B cell (primary cell): ENCODE data around the gene CHD2. TPM values are rescaled to one million over a fixed set of nuclear protein-coding genes. Genes with fewer than 3 reads are reported as not detected.

ENCODE experiments used
- ATAC-seq: fragments of 200-7000 bp; cut with Tn5 transposase; one replicate; pipeline ENCODE4 v1.10.0; 2021; ENCODE audit warnings: low read depth, mild to moderate bottlenecking, moderate number of reproducible peaks, moderate library complexity
- CTCF ChIA-PET: fragments of 350-600 bp; sonication (Branson Sonifier 250); formaldehyde crosslinking; loops from one replicate; lab custom pipeline; 2021; ENCODE audit warnings: antibody characterized with exemption, inconsistent platforms; lab: Charles Lee
- POLR2A ChIA-PET: fragments of 350-600 bp; sonication (Branson Sonifier 250); formaldehyde crosslinking; loops from one replicate; lab custom pipeline; 2021; ENCODE audit warnings: antibody characterized with exemption; lab: Charles Lee
- DNase-seq: peaks from one replicate; pipeline ENCODE4 v3.0.0; 2013
- H2AFZ ChIP-seq: 2 replicates; pipeline ENCODE4 v1.6.1; 2012; ENCODE audit warnings: mild to moderate bottlenecking, low read depth, low read length; ENCODE audit not compliant: insufficient read depth, poor library complexity, severe bottlenecking
- H3K27ac ChIP-seq, 2 donors: 1 replicate in 1 of 2; 2 replicates in 1 of 2; pipeline ENCODE4 v1.5.1; 2012 to 2013; ENCODE audit warnings: low read length in 2 of 2, mild to moderate bottlenecking in 2 of 2, moderate library complexity in 1 of 2
- H3K27me3 ChIP-seq, 4 experiments: fragments of 200-600 bp in 1 of 4; sonication (generic) in 1 of 4; replicated peaks in 1 of 4; 1 replicate in 2 of 4; 2 replicates in 2 of 4; pipeline versions ENCODE4 v1.6.1 to v1.7.0; 2013 to 2016; ENCODE audit warnings: low read length in 3 of 4, mild to moderate bottlenecking in 2 of 4, mixed read lengths in 1 of 4, moderate library complexity in 1 of 4; ENCODE audit not compliant: insufficient read depth in 4 of 4, control insufficient read depth in 3 of 4; ENCODE audit errors: control extremely low read depth in 1 of 4
- H3K36me3 ChIP-seq, 2 experiments: replicated peaks in 1 of 2; 1 replicate in 1 of 2; 2 replicates in 1 of 2; pipeline versions ENCODE4 v1.6.1 to v1.7.1; 2013; ENCODE audit warnings: low read length in 1 of 2; ENCODE audit not compliant: insufficient read depth in 2 of 2, control insufficient read depth in 1 of 2; ENCODE audit errors: control extremely low read depth in 1 of 2, extremely low read depth in 1 of 2
- H3K4me1 ChIP-seq, 2 donors: fragments of 200-600 bp in 1 of 2; sonication (generic) in 1 of 2; 1 replicate in 1 of 2; 2 replicates in 1 of 2; pipeline versions ENCODE4 v1.5.1 to v1.6.1; 2013 to 2017; ENCODE audit warnings: low read length in 2 of 2; ENCODE audit not compliant: control insufficient read depth in 2 of 2, insufficient read depth in 2 of 2
- H3K4me2 ChIP-seq: replicated peaks from 2 replicates; pipeline ENCODE3; 2012; ENCODE audit warnings: mild to moderate bottlenecking, low read depth, low read length; ENCODE audit not compliant: poor library complexity, severe bottlenecking
- H3K4me3 ChIP-seq, 5 experiments: fragments of 200-600 bp in 1 of 5; sonication (generic) in 1 of 5; 1 replicate in 3 of 5; 2 replicates in 2 of 5; pipeline versions ENCODE4 v1.5.1 to v1.7.0; 2011 to 2016; ENCODE audit warnings: low read length in 4 of 5, mild to moderate bottlenecking in 4 of 5, low read depth in 2 of 5, control low read depth in 1 of 5, moderate library complexity in 1 of 5; ENCODE audit not compliant: insufficient read depth in 1 of 5; ENCODE audit errors: control extremely low read depth in 1 of 5, extremely low read depth in 1 of 5
- H3K79me2 ChIP-seq: fragments of 200-600 bp; sonication (generic); one replicate; pipeline ENCODE4 v1.6.0; 2016; ENCODE audit warnings: low read length; ENCODE audit not compliant: control insufficient read depth, insufficient read depth
- H3K9ac ChIP-seq: fragments of 200-600 bp; sonication (generic); 2 replicates; pipeline ENCODE4 v1.6.1; 2017; ENCODE audit warnings: mild to moderate bottlenecking, low read length, moderate library complexity
- H3K9me3 ChIP-seq, 3 donors: one replicate each; pipeline versions ENCODE4 v1.6.1 to v1.7.1; 2013; ENCODE audit warnings: low read length in 2 of 3; ENCODE audit not compliant: control insufficient read depth in 2 of 3, insufficient read depth in 1 of 3; ENCODE audit errors: control extremely low read depth in 1 of 3
- H4K20me1 ChIP-seq: 2 replicates; pipeline ENCODE4 v1.6.0; 2012; ENCODE audit warnings: mild to moderate bottlenecking, low read length; ENCODE audit not compliant: insufficient read depth, control insufficient read depth, poor library complexity, severe bottlenecking
- H3K27ac Mint-ChIP-seq: one replicate; pipeline ENCODE4 v1.8.0; 2021; ENCODE audit warnings: mixed read lengths
- H3K27me3 Mint-ChIP-seq: one replicate; pipeline ENCODE4 v1.8.0; 2021; ENCODE audit warnings: mixed read lengths
- H3K4me1 Mint-ChIP-seq: one replicate; pipeline ENCODE4 v1.8.0; 2021; ENCODE audit warnings: mixed read lengths
- H3K4me3 Mint-ChIP-seq: one replicate; pipeline ENCODE4 v1.8.0; 2021; ENCODE audit warnings: mixed read lengths
- H3K9me3 Mint-ChIP-seq: one replicate; pipeline ENCODE4 v1.8.0; 2022; ENCODE audit warnings: mixed read lengths; ENCODE audit not compliant: insufficient read depth
- EZH2 ChIP-seq: IDR thresholded peaks from 2 replicates; pipeline ENCODE4 v1.6.1; 2012; ENCODE audit warnings: borderline replicate concordance, low read depth, mild to moderate bottlenecking, moderate library complexity, low read length; ENCODE audit not compliant: insufficient read depth, poor library complexity, severe bottlenecking
- WGBS: methylation state at CpG from one replicate; pipeline ENCODE4 v1.1.5; 2013; ENCODE audit warnings: missing lambda C conversion rate; ENCODE audit not compliant: insufficient coverage; 5-methylcytosine and 5-hydroxymethylcytosine counted together
- intact Hi-C: fragments of 100-400 bp; cut with micrococcal nuclease; formaldehyde crosslinking; loops from one replicate; pipeline ENCODE4 v1.10.0; 2022
- polyA plus RNA-seq: library from polyadenylated mRNA; depleted of rRNA; stranded (reverse); fragments of >200 nt; gene quantifications from 2 replicates; pipeline ENCODE4 v1.2.3, GENCODE V29; 2012
- total RNA-seq, 2 donors: library from RNA; stranded (reverse); fragments of 120-200 nt in 1 of 2; gene quantifications; 1 replicate in 1 of 2; 2 replicates in 1 of 2; pipeline versions ENCODE4 v1.2.3 to v1.2.4, GENCODE V29; 2013 to 2022
- TF ChIP-seq, protein P1 (sequence below): fragments of 200-600 bp; IDR thresholded peaks from one replicate; pipeline ENCODE4 v1.8.0; 2022; ENCODE audit warnings: antibody characterized with exemption, mild to moderate bottlenecking

CHD2 gene
- total and polyA plus RNA-seq, 2 donors (not counting 1 experiment from before 2014, with no cell fraction given), result 86.9 to 353 TPM

- intact Hi-C loops, result no loop called here
- H3K36me3 ChIP-seq, result no peaks in the 10 kb centered on the region
- peaks cover 16% of the 10 kb centered on the region for H3K4me1 Mint-ChIP-seq
- DNase-seq, result no peak
- H3K4me3 Mint-ChIP-seq, result no peak overlapping the region
- no peaks in the 10 kb centered on the region for H3K9me3 ChIP-seq
- no peak overlapping the region for H3K9ac ChIP-seq
- no peak overlapping the region for H2AFZ ChIP-seq
- POLR2A ChIA-PET, result no interaction called here
- peaks cover 14 to 26% of the 10 kb centered on the region in 2 donors for H3K4me1 ChIP-seq
- no peaks in the 10 kb centered on the region for H3K27me3 Mint-ChIP-seq
- no peak for TF ChIP-seq EZH2
- TF ChIP-seq, protein P1, sequence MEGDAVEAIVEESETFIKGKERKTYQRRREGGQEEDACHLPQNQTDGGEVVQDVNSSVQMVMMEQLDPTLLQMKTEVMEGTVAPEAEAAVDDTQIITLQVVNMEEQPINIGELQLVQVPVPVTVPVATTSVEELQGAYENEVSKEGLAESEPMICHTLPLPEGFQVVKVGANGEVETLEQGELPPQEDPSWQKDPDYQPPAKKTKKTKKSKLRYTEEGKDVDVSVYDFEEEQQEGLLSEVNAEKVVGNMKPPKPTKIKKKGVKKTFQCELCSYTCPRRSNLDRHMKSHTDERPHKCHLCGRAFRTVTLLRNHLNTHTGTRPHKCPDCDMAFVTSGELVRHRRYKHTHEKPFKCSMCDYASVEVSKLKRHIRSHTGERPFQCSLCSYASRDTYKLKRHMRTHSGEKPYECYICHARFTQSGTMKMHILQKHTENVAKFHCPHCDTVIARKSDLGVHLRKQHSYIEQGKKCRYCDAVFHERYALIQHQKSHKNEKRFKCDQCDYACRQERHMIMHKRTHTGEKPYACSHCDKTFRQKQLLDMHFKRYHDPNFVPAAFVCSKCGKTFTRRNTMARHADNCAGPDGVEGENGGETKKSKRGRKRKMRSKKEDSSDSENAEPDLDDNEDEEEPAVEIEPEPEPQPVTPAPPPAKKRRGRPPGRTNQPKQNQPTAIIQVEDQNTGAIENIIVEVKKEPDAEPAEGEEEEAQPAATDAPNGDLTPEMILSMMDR, result no peak
- 100% methylated on average over 3 of the region's 5 CpGs for WGBS
- H3K27ac Mint-ChIP-seq, result no peak overlapping the region
- peaks cover 8% of the 10 kb centered on the region for H3K79me2 ChIP-seq
- no peaks in the 10 kb centered on the region for H4K20me1 ChIP-seq
- no peak overlapping the region for H3K4me2 ChIP-seq
- no peak overlapping the region for H3K27ac ChIP-seq
- no peaks in the 10 kb centered on the region for H3K9me3 Mint-ChIP-seq
- no peaks in the 10 kb centered on the region for H3K27me3 ChIP-seq
- CTCF ChIA-PET, result interaction anchor here (0.6 to 1.6 kb wide), 2 partner anchors 23 to 82 kb away, joined by 3 to 4 read pairs; partner anchors contain the start of gene CHD2
- H3K4me3 ChIP-seq, result no peak overlapping the region
- no peak for ATAC-seq
Measured at GRCh38 chr15:92877000-92877399, 23.1 kb upstream of the CHD2 start.

DNA sequence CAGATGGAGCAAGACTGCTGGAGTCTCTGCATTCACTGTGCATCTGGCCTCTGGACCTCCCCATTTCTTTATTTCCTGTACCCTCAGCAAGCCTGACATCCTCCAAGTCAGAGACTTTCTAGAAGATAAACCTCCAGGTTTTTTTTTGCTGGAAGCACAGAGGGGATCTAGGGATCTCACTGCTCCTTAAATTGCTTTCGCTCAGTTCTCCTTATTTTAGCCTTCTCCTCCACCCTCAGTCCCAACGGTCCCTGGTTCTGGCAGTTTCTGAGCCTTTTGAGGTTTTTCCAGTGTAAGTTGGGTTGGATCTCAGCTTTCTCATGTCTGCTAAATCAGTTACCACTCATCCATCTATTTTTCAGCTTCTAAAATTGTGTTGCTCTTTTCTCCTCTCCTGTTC is 22.7 kb upstream of the CHD2 start:
- intact Hi-C loops, result no loop called here
- no peak for TF ChIP-seq EZH2
- TF ChIP-seq, protein P1, result no peak
- no peak for DNase-seq
- CTCF ChIA-PET, result interaction anchor here (1.6 kb wide), 1 partner anchor 23 kb away, joined by 4 read pairs; the partner anchor contains the start of gene CHD2
- Histone ChIP-seq H3K79me2 (peaks cover 8% of the 10 kb centered on the region), H3K4me1 (peaks cover 14 to 28% of the 10 kb centered on the region in 2 donors), H3K9me3 (no peaks in the 10 kb centered on the region), H3K9ac (no peak overlapping the region), H3K4me2 (no peak overlapping the region), H2AFZ (no peak overlapping the region), H4K20me1 (no peaks in the 10 kb centered on the region), H3K27me3 (no peaks in the 10 kb centered on the region), H3K36me3 (no peaks in the 10 kb centered on the region), H3K27ac (no peak overlapping the region), H3K4me3 (no peak overlapping the region)
- no peaks in the 10 kb centered on the region for H3K27me3 Mint-ChIP-seq
- H3K4me1 Mint-ChIP-seq, result peaks cover 20% of the 10 kb centered on the region
- ATAC-seq, result no peak
- POLR2A ChIA-PET, result interaction anchor here (1.2 to 1.9 kb wide), 2 partner anchors 9 to 46 kb away, joined by 4 to 6 read pairs; no protein-coding TSS in a partner anchor
- H3K27ac Mint-ChIP-seq, result no peak overlapping the region
- H3K4me3 Mint-ChIP-seq, result no peak overlapping the region
- H3K9me3 Mint-ChIP-seq, result no peaks in the 10 kb centered on the region
- no CpG with 5 or more reads among the region's 2 CpGs for WGBS
